OCI-LY1 (cell line): ENCODE results near the gene ELF2.
A peak's percentile ranks its signal among the peaks of the same experiment; 100 is the strongest.

Experiments used
- H2AFZ ChIP-seq: fragments of 200-600 bp; sonication (generic), shearing (Covaris generic); 2 replicates; pipeline ENCODE4 v1.6.0; 2014; ENCODE audit warnings: antibody characterized with exemption, mild to moderate bottlenecking, low read length
- H3F3A ChIP-seq: fragments of 200-600 bp; sonication (generic), shearing (Covaris generic); 2 replicates; pipeline ENCODE4 v1.6.0; 2014; ENCODE audit warnings: mild to moderate bottlenecking, antibody characterized with exemption, low read length, moderate library complexity; ENCODE audit not compliant: insufficient read depth
- H3K27ac ChIP-seq: fragments of 200-600 bp; sonication (generic); 2 replicates; pipeline ENCODE4 v1.5.1; 2014; ENCODE audit warnings: low read length, mixed run types, mild to moderate bottlenecking, low read depth; ENCODE audit not compliant: poor library complexity, severe bottlenecking
- H3K27me3 ChIP-seq: fragments of 200-600 bp; sonication (generic); 2 replicates; pipeline ENCODE4 v1.6.0; 2014; ENCODE audit warnings: antibody characterized with exemption, mild to moderate bottlenecking, low read length, moderate library complexity; ENCODE audit not compliant: insufficient read depth
- H3K36me3 ChIP-seq: fragments of 200-600 bp; sonication (generic); 2 replicates; pipeline ENCODE4 v1.6.1; 2014; ENCODE audit warnings: mild to moderate bottlenecking, antibody characterized with exemption, low read length, moderate library complexity, mixed read lengths; ENCODE audit not compliant: insufficient read depth
- H3K4me1 ChIP-seq: fragments of 200-600 bp; sonication (generic); 2 replicates; pipeline ENCODE4 v1.5.1; 2014; ENCODE audit warnings: mild to moderate bottlenecking, low read length, moderate library complexity; ENCODE audit not compliant: insufficient read depth, severe bottlenecking
- H3K4me2 ChIP-seq: fragments of 200-600 bp; sonication (generic), shearing (Covaris generic); 2 replicates; pipeline ENCODE4 v1.6.1; 2014; ENCODE audit warnings: low read length
- H3K4me3 ChIP-seq: fragments of 200-600 bp; sonication (generic); 2 replicates; pipeline ENCODE4 v1.5.1; 2014; ENCODE audit warnings: low read length, low read depth, mild to moderate bottlenecking, mixed read lengths; ENCODE audit not compliant: poor library complexity, severe bottlenecking
- H3K79me2 ChIP-seq: fragments of 200-600 bp; shearing (Covaris generic); 2 replicates; pipeline ENCODE4 v1.6.1; 2016; ENCODE audit warnings: mixed run types, low read length, mixed read lengths; ENCODE audit not compliant: insufficient read depth
- H3K9ac ChIP-seq: fragments of 200-600 bp; sonication (generic), shearing (Covaris generic); 2 replicates; pipeline ENCODE4 v1.6.1; 2014; ENCODE audit warnings: mild to moderate bottlenecking, low read length, mixed read lengths
- H3K9me2 ChIP-seq: fragments of 200-600 bp; sonication (generic), shearing (Covaris generic); 2 replicates; pipeline ENCODE4 v1.6.1; 2014; ENCODE audit warnings: low read depth, mild to moderate bottlenecking, low read length, mixed read lengths
- H3K9me3 ChIP-seq: fragments of 200-600 bp; shearing (Covaris generic); 2 replicates; pipeline ENCODE4 v1.6.1; 2014; ENCODE audit warnings: low read length, mixed read lengths
- H4K20me1 ChIP-seq: fragments of 200-600 bp; sonication (generic), shearing (Covaris generic); 2 replicates; pipeline ENCODE4 v1.6.0; 2016; ENCODE audit warnings: mild to moderate bottlenecking, low read length; ENCODE audit not compliant: insufficient read depth
- EZH2 ChIP-seq: fragments of 200-600 bp; sonication (generic), shearing (Covaris generic); IDR thresholded peaks from 2 replicates; pipeline ENCODE4 v1.8.0; 2017; ENCODE audit warnings: borderline replicate concordance, mixed run types, mild to moderate bottlenecking, antibody characterized with exemption, low read length, moderate library complexity, mixed read lengths
- TF ChIP-seq, protein P1 (sequence below): fragments of 200-600 bp; sonication (generic), shearing (Covaris generic); IDR thresholded peaks from 2 replicates; pipeline ENCODE4 v1.5.1; 2017; ENCODE audit warnings: mild to moderate bottlenecking, antibody characterized with exemption, low read length, moderate library complexity, mixed read lengths

Gene ELF2

DNA sequence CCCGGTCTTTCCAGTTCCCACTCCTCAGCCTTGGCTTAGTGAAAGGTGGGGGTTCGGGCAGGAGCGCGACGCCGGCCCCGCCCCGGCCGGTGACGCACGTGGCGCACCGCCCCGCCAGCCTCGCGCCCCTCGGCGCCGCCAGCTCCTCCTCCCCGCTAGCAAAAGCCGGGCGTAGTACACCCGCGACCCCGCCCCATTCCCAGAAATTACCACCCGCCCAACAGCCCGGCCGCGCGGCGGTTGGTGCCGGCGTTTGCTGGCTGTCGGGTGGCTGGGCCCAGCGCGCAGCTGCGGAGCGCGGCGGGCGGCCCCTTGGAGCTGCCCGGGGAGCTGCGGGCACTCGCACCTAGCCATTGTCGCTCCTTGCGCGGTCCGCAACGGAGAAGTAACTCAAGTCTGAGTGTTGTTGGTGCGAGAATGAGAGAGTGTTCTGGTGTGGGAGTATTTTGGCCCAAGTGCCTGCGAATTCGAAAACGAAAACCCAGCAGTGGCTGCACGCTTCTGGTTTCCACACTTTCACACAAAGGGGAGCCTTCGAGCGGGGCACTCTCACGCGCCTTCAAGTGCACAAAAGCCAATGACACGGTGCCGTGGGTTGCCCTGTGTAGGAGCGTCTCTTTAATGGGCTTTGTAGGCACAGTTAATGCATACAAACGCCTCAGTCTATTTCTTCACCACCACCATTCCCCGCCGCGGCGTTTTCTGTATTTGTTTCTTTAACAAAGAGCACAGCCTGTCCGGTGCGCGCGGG lies 1.0 kb upstream of the ELF2 start:
- peak overlapping the region; percentile 84 for H3K9ac ChIP-seq
- H3K4me3 ChIP-seq = peak overlapping the region; percentile 74
- peak overlapping the region; percentile 17 for H2AFZ ChIP-seq
- TF ChIP-seq EZH2 = no peak
- TF ChIP-seq, protein P1, sequence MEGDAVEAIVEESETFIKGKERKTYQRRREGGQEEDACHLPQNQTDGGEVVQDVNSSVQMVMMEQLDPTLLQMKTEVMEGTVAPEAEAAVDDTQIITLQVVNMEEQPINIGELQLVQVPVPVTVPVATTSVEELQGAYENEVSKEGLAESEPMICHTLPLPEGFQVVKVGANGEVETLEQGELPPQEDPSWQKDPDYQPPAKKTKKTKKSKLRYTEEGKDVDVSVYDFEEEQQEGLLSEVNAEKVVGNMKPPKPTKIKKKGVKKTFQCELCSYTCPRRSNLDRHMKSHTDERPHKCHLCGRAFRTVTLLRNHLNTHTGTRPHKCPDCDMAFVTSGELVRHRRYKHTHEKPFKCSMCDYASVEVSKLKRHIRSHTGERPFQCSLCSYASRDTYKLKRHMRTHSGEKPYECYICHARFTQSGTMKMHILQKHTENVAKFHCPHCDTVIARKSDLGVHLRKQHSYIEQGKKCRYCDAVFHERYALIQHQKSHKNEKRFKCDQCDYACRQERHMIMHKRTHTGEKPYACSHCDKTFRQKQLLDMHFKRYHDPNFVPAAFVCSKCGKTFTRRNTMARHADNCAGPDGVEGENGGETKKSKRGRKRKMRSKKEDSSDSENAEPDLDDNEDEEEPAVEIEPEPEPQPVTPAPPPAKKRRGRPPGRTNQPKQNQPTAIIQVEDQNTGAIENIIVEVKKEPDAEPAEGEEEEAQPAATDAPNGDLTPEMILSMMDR = no peak
- no peaks in the 10 kb centered on the region for H3K9me3 ChIP-seq
- H3K27me3 ChIP-seq = no peaks in the 10 kb centered on the region
- peak overlapping the region; percentile 65 for H3K27ac ChIP-seq
- no peaks in the 10 kb centered on the region for H3F3A ChIP-seq
- no peaks in the 10 kb centered on the region; the same call in 1 of the 2 replicates for H4K20me1 ChIP-seq
- H3K4me1 ChIP-seq = peaks cover 25% of the 10 kb centered on the region
- H3K79me2 ChIP-seq = peaks cover 10% of the 10 kb centered on the region; the same call in 1 of the 2 replicates
- peak overlapping the region; percentile 80 for H3K4me2 ChIP-seq
- no peaks in the 10 kb centered on the region for H3K36me3 ChIP-seq
- H3K9me2 ChIP-seq = no peaks in the 10 kb centered on the region

- TF ChIP-seq, protein P1 = no peak
- TF ChIP-seq EZH2 = no peak
Observed at GRCh38 chr4:139176302-139177048, 543 bp downstream of the ELF2 start.

DNA sequence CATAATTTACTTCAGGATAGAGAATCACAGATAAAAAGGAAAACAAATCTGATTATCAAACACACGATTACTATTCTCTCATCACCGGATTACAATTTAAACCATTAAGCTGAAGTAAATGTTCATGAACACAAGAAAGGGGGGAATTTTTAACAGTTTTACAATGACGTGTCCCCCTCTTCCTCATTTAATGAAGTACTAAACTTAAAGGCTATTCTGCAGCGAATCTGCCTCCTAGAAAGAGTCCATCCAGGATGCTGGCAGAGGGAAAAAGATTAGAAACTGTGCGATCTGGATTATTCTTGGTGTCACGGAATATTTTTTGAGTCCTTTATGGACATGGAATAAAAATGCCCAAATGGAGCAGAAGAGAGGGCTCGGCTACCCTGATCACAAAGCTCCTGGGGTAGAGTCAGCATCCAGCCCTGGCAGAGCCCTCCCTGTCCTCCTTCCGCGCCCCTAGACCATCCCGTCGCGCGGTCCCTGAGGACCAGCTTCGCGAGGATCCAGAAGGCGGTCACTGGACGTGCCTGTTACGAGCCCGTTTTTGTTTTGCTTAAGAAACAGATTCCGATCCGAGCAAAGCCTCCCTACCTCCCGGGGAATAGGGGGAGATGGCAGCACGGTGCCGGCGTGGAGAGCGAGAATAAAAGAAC lies 1.2 kb downstream of the ELF2 start:
- Histone ChIP-seq H3K9me2 (no peaks in the 10 kb centered on the region), H3K27me3 (no peaks in the 10 kb centered on the region), H4K20me1 (no peaks in the 10 kb centered on the region; the same call in 1 of the 2 replicates), H3K36me3 (no peaks in the 10 kb centered on the region), H3K4me1 (peaks cover 33% of the 10 kb centered on the region), H3K27ac (no peak overlapping the region), H3K4me2 (peak overlapping the region; percentile 88), H3K4me3 (peak overlapping the region; percentile 74), H3K9me3 (no peaks in the 10 kb centered on the region), H3K9ac (peak overlapping the region; percentile 68; the same call in 1 of the 2 replicates), H2AFZ (no peak overlapping the region), H3F3A (no peaks in the 10 kb centered on the region), H3K79me2 (peaks cover 10% of the 10 kb centered on the region; the same call in 1 of the 2 replicates)
- TF ChIP-seq, protein P1 = no peak
- TF ChIP-seq EZH2 = no peak

More at GRCh38 chr4:139176302-139177048, 543 bp downstream of the ELF2 start:
- Histone ChIP-seq H3K79me2 (peaks cover 10% of the 10 kb centered on the region; the same call in 1 of the 2 replicates), H3K4me3 (peak overlapping the region; percentile 74), H3K9me3 (no peaks in the 10 kb centered on the region), H3K27ac (peak overlapping the region; percentile 10), H4K20me1 (no peaks in the 10 kb centered on the region; the same call in 1 of the 2 replicates), H3F3A (no peaks in the 10 kb centered on the region), H3K4me2 (peak overlapping the region; percentile 88), H3K4me1 (peaks cover 33% of the 10 kb centered on the region), H3K27me3 (no peaks in the 10 kb centered on the region), H3K9me2 (no peaks in the 10 kb centered on the region), H2AFZ (no peak overlapping the region), H3K36me3 (no peaks in the 10 kb centered on the region), H3K9ac (peak overlapping the region; percentile 68)
